ENCODE measurements around the gene IGHMBP2. TPM values are rescaled to one million over a fixed set of nuclear protein-coding genes. Genes with fewer than 3 reads are reported as not detected.

Gene IGHMBP2
- total RNA-seq, 1 donor, result 10.8 TPM

GRCh38 chr11:68890490-68891231 is 13.0 kb upstream of the IGHMBP2 start:
- DNase-seq (ENCODE audit: low read depth), result peak; percentile 86
- TF ChIP-seq, protein P1, sequence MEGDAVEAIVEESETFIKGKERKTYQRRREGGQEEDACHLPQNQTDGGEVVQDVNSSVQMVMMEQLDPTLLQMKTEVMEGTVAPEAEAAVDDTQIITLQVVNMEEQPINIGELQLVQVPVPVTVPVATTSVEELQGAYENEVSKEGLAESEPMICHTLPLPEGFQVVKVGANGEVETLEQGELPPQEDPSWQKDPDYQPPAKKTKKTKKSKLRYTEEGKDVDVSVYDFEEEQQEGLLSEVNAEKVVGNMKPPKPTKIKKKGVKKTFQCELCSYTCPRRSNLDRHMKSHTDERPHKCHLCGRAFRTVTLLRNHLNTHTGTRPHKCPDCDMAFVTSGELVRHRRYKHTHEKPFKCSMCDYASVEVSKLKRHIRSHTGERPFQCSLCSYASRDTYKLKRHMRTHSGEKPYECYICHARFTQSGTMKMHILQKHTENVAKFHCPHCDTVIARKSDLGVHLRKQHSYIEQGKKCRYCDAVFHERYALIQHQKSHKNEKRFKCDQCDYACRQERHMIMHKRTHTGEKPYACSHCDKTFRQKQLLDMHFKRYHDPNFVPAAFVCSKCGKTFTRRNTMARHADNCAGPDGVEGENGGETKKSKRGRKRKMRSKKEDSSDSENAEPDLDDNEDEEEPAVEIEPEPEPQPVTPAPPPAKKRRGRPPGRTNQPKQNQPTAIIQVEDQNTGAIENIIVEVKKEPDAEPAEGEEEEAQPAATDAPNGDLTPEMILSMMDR (IDR thresholded peaks at IDR 0.05; ENCODE audit: insufficient read depth, low read length), result no peak
- no peak overlapping the region for H3K4me3 ChIP-seq (ENCODE audit: low read depth, low read length)

- TF ChIP-seq, protein P1 (IDR thresholded peaks at IDR 0.05; ENCODE audit: insufficient read depth, low read length), result no peak
- H3K4me3 ChIP-seq (ENCODE audit: low read depth, low read length), result peak overlapping the region; percentile 17
- DNase-seq (ENCODE audit: low read depth), result no peak
Measured at GRCh38 chr11:68891351-68891948, 12.2 kb upstream of the IGHMBP2 start.

DNA sequence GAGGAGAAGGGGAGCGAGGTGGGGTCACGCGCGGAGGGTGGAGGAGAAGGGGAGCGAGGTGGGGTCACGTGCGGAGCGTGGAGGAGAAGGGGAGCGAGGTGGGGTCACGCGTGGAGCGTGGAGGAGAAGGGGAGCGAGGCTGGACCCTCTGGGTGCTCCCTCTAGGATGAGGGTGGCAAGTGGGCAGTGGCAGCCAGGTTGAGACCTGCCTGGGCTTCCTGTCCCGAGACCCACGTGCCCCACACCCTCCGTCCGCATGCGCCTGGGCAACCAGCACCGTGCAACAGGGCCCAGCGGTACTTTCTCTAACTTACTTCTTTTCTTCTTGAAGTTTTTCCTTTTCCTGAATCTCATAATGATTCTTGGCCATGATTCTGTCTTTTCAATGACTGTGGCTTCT is 11.1 kb upstream of the IGHMBP2 start:
- TF ChIP-seq, protein P1 (IDR thresholded peaks at IDR 0.05; ENCODE audit: insufficient read depth, low read length), result no peak
- DNase-seq (ENCODE audit: low read depth), result no peak
- H3K4me3 ChIP-seq (ENCODE audit: low read depth, low read length), result no peak overlapping the region

GRCh38 chr11:68893282-68893681 is 10.4 kb upstream of the IGHMBP2 start:
- DNase-seq (ENCODE audit: low read depth), result no peak
- no peak overlapping the region for H3K4me3 ChIP-seq (ENCODE audit: low read depth, low read length)
- TF ChIP-seq, protein P1 (IDR thresholded peaks at IDR 0.05; ENCODE audit: insufficient read depth, low read length), result no peak

DNA sequence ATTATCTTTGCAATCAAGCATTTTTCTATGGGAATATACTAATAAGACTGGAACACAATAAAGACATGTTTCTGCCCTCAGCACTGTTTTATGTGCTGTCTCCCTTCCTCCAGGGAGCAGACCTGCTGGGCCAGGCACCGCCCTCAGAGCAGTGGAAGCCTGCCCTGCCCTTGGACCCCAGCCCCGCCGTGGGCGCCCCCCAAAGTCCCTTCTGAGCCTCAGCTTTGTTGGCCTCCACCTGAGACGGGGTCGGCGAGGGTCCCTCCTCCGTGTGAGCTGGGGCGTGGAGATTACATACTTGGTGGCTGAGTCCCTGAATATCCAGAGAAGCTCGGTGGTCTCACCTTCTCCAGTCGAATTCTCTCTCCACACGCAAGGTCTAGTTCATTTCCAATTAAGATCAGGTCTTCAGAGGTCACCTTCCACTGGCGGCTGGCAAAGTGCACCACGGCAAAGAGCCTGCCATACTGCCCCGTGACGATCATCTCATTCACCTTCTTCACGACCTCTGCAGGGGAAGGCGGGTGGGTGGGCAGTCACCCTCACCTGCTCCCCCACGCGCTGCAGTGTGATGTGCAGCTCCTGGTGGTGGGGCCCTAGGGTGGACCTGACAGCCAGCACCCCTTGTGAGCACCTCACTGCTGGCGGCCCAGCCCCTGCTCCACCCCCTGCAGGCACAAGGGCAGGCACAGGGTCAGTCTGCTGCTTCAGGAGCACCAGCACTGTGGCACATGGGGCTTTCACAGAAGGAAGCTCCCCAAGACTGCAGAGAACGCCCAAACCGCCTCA is 7.3 kb upstream of the IGHMBP2 start:
- no peak for DNase-seq (ENCODE audit: low read depth)
- TF ChIP-seq, protein P1 (IDR thresholded peaks at IDR 0.05; ENCODE audit: insufficient read depth, low read length), result no peak
- no peak overlapping the region for H3K4me3 ChIP-seq (ENCODE audit: low read depth, low read length)

GRCh38 chr11:68897441-68897840 is 6.2 kb upstream of the IGHMBP2 start:
- TF ChIP-seq, protein P1 (IDR thresholded peaks at IDR 0.05; ENCODE audit: insufficient read depth, low read length), result no peak
- no peak for DNase-seq (ENCODE audit: low read depth)
- H3K4me3 ChIP-seq (ENCODE audit: low read depth, low read length), result no peak overlapping the region
